ENCODE data around the gene SEPTIN11.

Gene SEPTIN11

GRCh38 chr4:76981644-76982043, 32.1 kb downstream of the SEPTIN11 start:
- FAIRE-seq = no peak

- no peak for FAIRE-seq
These were observed 33.4 kb downstream of the SEPTIN11 start for GRCh38 chr4:76982638-76983584.

- FAIRE-seq = no peak
These were observed 34.6 kb downstream of the SEPTIN11 start for GRCh38 chr4:76984127-76984526.

GRCh38 chr4:76984788-76985211, 35.2 kb downstream of the SEPTIN11 start:
- FAIRE-seq = no peak

DNA sequence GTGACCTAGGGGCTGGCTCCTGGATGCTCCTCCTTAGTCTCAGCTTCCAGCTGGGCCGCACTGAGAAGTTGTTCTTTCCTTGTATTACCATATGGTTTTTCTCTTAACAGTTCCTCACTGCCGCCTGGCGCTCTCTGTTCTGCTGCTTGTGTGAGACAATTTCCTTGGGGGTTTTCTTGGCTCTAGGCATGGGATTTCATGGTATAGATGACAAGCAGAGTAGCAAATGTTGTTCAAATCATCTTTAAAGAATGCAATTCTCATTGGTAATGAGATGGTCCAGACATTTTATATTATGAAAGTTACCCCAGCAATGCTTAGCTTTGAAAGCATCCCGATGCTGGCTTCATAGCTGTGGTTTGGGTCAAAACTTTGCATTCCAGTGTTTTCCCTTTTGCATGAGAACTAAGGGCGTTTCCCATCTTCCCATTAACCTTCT, 37.6 kb downstream of the SEPTIN11 start:
- no peak for FAIRE-seq

GRCh38 chr4:76987685-76988084, 38.1 kb downstream of the SEPTIN11 start:
- FAIRE-seq = no peak

DNA sequence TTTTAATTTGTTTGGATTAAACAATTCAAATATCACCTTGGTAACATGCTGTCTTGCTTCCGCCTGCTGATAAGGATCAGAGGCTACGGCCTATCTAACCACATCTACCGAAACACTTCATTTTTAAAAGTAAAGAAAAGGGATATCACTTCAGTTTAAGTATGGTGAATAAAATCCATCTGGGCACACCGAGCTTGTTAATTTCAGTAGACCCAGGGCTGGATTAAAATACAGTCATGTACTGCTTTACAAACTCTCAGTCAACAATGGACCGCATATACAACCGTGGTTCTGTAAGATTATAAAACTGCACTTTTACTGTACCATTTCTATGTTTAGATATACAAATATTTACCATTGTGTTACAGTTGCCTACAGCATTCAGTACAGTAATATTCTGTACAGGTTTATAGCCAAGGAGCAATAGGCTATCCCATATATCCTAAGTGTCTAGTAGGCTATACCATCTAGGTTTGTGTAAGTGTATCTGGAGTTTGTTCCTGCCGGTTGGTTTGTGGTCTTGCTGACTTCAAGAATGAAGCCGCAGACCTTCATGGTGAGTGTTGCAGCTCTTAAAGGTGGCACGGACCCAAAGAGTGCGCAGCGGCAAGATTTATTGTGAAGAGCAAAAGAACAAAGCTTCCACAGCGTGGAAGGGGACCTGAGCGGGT, 40.0 kb downstream of the SEPTIN11 start:
- FAIRE-seq = no peak

GRCh38 chr4:76990288-76991080, 40.9 kb downstream of the SEPTIN11 start:
- no peak for FAIRE-seq

DNA sequence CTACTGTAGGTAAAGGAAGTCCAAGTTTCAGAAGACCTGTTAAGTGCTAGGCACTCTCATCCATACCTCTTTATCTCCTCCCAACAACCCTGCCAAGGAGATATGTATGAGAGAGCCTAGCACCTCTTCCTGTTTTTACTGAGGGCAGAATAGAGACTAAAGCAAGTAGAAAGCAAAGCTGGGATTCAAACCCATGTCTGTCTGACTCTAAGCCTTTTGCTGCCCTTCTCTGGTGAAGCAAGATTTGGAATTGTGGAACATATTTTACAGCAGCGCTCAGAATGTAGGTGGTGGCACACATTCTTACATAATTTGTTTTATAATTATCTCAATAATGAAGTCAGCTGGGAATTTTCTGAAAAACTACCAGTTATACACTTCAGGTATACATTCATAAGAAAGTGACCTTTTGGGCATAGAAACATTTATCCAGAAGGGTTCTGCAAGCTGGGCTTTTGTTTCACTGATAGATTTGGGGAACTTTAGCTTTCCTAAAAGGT, 41.7 kb downstream of the SEPTIN11 start:
- no peak for FAIRE-seq

GRCh38 chr4:76993787-76994641, 44.5 kb downstream of the SEPTIN11 start:
- no peak for FAIRE-seq

- no peak for FAIRE-seq
These were observed 46.2 kb downstream of the SEPTIN11 start for GRCh38 chr4:76995776-76996175.

DNA sequence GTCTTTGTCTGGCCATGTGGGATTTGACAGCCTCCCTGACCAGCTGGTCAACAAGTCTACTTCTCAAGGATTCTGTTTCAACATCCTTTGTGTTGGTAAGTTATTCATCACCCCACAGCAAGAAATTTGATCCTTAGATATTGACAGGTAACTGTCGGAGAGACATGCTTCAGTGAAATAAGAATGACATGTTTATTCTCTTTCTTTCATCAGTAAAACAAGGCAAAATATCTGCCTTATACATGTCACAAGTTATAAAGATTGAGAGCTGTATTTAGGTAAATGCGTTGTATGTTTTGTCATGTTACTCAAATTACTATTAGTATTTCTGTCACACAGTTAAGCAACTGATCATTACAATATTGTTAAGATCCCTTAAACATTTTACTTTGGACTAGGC, 46.9 kb downstream of the SEPTIN11 start:
- FAIRE-seq = no peak

- no peak for FAIRE-seq
These were observed 47.5 kb downstream of the SEPTIN11 start for GRCh38 chr4:76997077-76997476.

- FAIRE-seq = no peak
These were observed 48.0 kb downstream of the SEPTIN11 start for GRCh38 chr4:76997532-76997931.

DNA sequence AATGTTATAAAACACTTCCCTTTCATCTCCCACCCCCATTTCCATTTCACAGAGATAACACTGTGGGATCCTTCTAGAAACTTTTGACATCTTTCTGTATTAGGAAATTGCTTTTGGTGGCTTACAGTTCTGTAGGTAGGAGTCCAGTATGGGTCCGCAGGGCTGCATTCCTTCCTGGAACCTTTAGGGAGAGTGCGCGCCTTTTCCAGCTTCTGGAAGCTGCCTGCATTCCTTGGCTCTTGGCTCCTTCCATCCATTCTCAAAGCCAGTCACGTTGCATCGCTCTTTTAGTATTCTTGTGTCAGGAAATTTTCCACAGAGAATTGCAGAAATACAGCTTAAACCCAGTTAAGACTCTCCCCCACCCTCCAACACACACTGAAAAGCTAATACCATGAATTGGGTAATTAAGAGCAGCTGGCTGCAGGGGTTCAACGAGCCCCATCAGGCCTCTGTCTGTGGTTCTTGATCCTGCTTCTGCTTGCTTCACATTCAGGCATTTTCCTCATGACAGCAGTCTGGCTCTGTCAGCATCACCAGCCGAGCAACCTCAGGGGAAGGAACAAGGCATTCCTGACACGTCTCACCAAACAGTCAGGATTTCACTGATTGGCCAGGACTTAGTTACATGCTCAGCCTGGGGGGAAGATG, 48.8 kb downstream of the SEPTIN11 start:
- FAIRE-seq = no peak
